ENCODE data around the gene MAML1.

- TF ChIP-seq CTCF (IDR thresholded peaks at IDR 0.05; ENCODE audit: borderline replicate concordance, extremely low read depth, low read length, poor library complexity, severe bottlenecking) = no peak
- no peak for TF ChIP-seq EZH2 (IDR thresholded peaks at IDR 0.05; ENCODE audit: borderline replicate concordance, low read depth, low read length, severe bottlenecking)
Measured at GRCh38 chr5:179820483-179821297, 88.1 kb downstream of the MAML1 start, which contains the start of gene SQSTM1.
